ENCODE data around the gene WDR54. TPM values are rescaled to one million over a fixed set of nuclear protein-coding genes. Genes with fewer than 3 reads are reported as not detected.

Gene WDR54
- total and polyA plus RNA-seq, 10 of the 15 experiments (the other 5 are each of a cell fraction or from before 2014, with no cell fraction given) = 38.2 to 116 (median 89.1) TPM

DNA sequence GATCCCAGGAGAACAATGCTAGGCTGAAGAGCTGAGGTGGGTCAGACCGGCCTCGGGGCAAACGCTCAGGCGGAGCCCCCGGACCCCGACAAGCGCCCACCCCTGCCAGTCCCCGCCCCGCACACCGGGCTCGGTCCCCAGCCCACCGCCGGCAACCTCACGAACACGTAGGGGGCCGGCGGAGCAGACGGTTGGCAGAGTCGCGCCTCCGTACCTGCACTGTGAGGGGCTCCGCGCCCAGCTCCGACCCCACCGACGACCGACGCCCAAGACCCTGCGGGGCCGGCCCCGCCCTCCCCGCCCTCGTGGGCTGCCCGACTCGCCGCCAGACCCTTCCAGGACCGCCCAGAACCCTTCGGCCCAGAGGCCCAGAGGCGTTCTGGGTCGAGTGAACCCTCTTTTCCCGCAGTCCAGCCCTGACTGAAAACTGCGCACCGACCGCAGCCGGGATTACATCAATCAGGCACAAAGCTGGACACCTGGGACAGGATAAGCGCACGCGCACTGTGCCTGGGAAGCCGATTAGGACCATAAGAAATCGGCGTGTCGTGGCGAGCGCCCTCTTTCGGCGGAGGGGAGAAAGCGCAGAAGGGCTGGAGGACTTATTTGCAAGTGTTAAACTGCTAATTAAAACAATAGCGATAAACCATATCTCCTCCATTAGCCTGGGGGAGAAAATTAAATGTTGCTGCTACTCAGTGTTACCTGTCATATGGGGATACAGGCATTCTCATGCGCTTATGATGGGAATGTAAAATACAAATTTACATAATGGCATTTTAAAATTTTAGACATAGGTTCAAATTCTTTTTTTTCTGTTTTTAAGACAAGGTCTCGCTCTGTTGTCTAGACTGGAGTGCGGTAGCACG lies 29.7 kb upstream of the WDR54 start (continued):
- TF ChIP-seq, protein P1, sequence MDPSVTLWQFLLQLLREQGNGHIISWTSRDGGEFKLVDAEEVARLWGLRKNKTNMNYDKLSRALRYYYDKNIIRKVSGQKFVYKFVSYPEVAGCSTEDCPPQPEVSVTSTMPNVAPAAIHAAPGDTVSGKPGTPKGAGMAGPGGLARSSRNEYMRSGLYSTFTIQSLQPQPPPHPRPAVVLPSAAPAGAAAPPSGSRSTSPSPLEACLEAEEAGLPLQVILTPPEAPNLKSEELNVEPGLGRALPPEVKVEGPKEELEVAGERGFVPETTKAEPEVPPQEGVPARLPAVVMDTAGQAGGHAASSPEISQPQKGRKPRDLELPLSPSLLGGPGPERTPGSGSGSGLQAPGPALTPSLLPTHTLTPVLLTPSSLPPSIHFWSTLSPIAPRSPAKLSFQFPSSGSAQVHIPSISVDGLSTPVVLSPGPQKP (IDR thresholded peaks at IDR 0.05; ENCODE audit: low read depth, low read length) = peak; percentile 75
- TF ChIP-seq FOXM1 (IDR thresholded peaks at IDR 0.05; ENCODE audit: low read depth, low read length) (no peak), BRCA1 (IDR thresholded peaks at IDR 0.05; ENCODE audit: low read depth, low read length) (0 out of 2 replicates have a peak, but pooled peaks have one; percentile 39), RB1 (IDR thresholded peaks at IDR 0.05; ENCODE audit: borderline replicate concordance) (peak; percentile 95; the same call in 1 of the 2 replicates), HDAC2 (IDR thresholded peaks at IDR 0.05) (no peak), CHD2 (IDR thresholded peaks at IDR 0.05; ENCODE audit: borderline replicate concordance, low read depth, low read length) (peak; percentile 50; the same call in 1 of the 2 replicates), SMAD5 (IDR thresholded peaks at IDR 0.05; ENCODE audit: low read depth) (no peak), POU2F2 (IDR thresholded peaks at IDR 0.05; ENCODE audit: borderline replicate concordance, low read depth, low read length) (peak; percentile 3; the same call in 1 of the 3 replicates), GATAD2B (conservative IDR thresholded peaks at IDR 0.05; ENCODE audit: low read depth) (no peak; the same call in none of the 2 replicates), NRF1 (conservative IDR thresholded peaks at IDR 0.05; ENCODE audit: low read depth, low read length) (peak; percentile 61), MXI1 (IDR thresholded peaks at IDR 0.05; ENCODE audit: low read depth, low read length) (peak; percentile 69), CBX3 (IDR thresholded peaks at IDR 0.05; ENCODE audit: borderline replicate concordance, low read depth) (no peak), BHLHE40 (IDR thresholded peaks at IDR 0.05; ENCODE audit: borderline replicate concordance in 1 of 2, low read depth in 2 of 2, low read length in 1 of 2) (peak in 1 of 2 experiments; percentile 39; a peak in 1 of 4 replicates), SMC3 (IDR thresholded peaks at IDR 0.05; ENCODE audit: borderline replicate concordance, low read length) (peak; percentile 63), ETV6 (conservative IDR thresholded peaks at IDR 0.05 in 1 of 2, IDR thresholded peaks at IDR 0.05 in 1 of 2; ENCODE audit: borderline replicate concordance in 1 of 2, low read depth in 1 of 2) (no peak)
- TF ChIP-seq, protein P2, sequence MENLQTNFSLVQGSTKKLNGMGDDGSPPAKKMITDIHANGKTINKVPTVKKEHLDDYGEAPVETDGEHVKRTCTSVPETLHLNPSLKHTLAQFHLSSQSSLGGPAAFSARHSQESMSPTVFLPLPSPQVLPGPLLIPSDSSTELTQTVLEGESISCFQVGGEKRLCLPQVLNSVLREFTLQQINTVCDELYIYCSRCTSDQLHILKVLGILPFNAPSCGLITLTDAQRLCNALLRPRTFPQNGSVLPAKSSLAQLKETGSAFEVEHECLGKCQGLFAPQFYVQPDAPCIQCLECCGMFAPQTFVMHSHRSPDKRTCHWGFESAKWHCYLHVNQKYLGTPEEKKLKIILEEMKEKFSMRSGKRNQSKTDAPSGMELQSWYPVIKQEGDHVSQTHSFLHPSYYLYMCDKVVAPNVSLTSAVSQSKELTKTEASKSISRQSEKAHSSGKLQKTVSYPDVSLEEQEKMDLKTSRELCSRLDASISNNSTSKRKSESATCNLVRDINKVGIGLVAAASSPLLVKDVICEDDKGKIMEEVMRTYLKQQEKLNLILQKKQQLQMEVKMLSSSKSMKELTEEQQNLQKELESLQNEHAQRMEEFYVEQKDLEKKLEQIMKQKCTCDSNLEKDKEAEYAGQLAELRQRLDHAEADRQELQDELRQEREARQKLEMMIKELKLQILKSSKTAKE (IDR thresholded peaks at IDR 0.05; ENCODE audit: low read depth, poor library complexity, severe bottlenecking) = peak; percentile 56
- TF ChIP-seq, protein P3, sequence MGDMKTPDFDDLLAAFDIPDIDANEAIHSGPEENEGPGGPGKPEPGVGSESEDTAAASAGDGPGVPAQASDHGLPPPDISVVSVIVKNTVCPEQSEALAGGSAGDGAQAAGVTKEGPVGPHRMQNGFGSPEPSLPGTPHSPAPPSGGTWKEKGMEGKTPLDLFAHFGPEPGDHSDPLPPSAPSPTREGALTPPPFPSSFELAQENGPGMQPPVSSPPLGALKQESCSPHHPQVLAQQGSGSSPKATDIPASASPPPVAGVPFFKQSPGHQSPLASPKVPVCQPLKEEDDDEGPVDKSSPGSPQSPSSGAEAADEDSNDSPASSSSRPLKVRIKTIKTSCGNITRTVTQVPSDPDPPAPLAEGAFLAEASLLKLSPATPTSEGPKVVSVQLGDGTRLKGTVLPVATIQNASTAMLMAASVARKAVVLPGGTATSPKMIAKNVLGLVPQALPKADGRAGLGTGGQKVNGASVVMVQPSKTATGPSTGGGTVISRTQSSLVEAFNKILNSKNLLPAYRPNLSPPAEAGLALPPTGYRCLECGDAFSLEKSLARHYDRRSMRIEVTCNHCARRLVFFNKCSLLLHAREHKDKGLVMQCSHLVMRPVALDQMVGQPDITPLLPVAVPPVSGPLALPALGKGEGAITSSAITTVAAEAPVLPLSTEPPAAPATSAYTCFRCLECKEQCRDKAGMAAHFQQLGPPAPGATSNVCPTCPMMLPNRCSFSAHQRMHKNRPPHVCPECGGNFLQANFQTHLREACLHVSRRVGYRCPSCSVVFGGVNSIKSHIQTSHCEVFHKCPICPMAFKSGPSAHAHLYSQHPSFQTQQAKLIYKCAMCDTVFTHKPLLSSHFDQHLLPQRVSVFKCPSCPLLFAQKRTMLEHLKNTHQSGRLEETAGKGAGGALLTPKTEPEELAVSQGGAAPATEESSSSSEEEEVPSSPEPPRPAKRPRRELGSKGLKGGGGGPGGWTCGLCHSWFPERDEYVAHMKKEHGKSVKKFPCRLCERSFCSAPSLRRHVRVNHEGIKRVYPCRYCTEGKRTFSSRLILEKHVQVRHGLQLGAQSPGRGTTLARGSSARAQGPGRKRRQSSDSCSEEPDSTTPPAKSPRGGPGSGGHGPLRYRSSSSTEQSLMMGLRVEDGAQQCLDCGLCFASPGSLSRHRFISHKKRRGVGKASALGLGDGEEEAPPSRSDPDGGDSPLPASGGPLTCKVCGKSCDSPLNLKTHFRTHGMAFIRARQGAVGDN (IDR thresholded peaks at IDR 0.05) = 0 out of 2 replicates have a peak, but pooled peaks have one; percentile 13
- TF ChIP-seq, protein P4, sequence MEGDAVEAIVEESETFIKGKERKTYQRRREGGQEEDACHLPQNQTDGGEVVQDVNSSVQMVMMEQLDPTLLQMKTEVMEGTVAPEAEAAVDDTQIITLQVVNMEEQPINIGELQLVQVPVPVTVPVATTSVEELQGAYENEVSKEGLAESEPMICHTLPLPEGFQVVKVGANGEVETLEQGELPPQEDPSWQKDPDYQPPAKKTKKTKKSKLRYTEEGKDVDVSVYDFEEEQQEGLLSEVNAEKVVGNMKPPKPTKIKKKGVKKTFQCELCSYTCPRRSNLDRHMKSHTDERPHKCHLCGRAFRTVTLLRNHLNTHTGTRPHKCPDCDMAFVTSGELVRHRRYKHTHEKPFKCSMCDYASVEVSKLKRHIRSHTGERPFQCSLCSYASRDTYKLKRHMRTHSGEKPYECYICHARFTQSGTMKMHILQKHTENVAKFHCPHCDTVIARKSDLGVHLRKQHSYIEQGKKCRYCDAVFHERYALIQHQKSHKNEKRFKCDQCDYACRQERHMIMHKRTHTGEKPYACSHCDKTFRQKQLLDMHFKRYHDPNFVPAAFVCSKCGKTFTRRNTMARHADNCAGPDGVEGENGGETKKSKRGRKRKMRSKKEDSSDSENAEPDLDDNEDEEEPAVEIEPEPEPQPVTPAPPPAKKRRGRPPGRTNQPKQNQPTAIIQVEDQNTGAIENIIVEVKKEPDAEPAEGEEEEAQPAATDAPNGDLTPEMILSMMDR (IDR thresholded peaks at IDR 0.05 in 2 of 3, conservative IDR thresholded peaks at IDR 0.05 in 1 of 3; ENCODE audit: control insufficient read depth in 2 of 3, extremely low read depth in 1 of 3, insufficient read depth in 1 of 3, low read depth in 3 of 3, low read length in 3 of 3) = peak; percentile 97 to 99 (median 98); a peak in 5 of 6 replicates

Measured in GM12878 (cell line).